Natural killer cell (primary cell): ENCODE measurements around the gene XRCC6. TPM values are rescaled to one million over a fixed set of nuclear protein-coding genes. Genes with fewer than 3 reads are reported as not detected.
"Not testable (repeated sequence)": the region's sequence is repeated elsewhere in the genome, so short reads cannot be mapped to it uniquely, and the experiment has no call there.

ENCODE experiments used
- ATAC-seq, 3 donors: fragments of 150-1000 bp in 2 of 3; fragments of 200-7000 bp in 1 of 3; cut with Tn5 transposase; 1 replicate in 1 of 3; 2 replicates in 2 of 3; pipeline ENCODE4 v1.10.0; 2021; ENCODE audit warnings: mild to moderate bottlenecking in 2 of 3, moderate library complexity in 2 of 3
- DNase-seq, 2 donors: peaks; one replicate each; pipeline versions ENCODE4 v3.0.0 to v3.0.0-alpha.2; 2013 to 2021; ENCODE audit warnings: mixed read lengths in 1 of 2
- H3K27ac ChIP-seq: one replicate; pipeline ENCODE4 v1.5.1; 2013; ENCODE audit warnings: mild to moderate bottlenecking, low read length
- H3K27me3 ChIP-seq: one replicate; pipeline ENCODE4 v1.6.1; 2013; ENCODE audit warnings: low read length; ENCODE audit not compliant: control insufficient read depth, insufficient read depth
- H3K36me3 ChIP-seq: one replicate; pipeline ENCODE4 v1.6.1; 2013; ENCODE audit warnings: low read length; ENCODE audit not compliant: control insufficient read depth, insufficient read depth
- H3K4me1 ChIP-seq: one replicate; pipeline ENCODE4 v1.6.1; 2013; ENCODE audit warnings: low read length; ENCODE audit not compliant: control insufficient read depth, insufficient read depth
- H3K4me3 ChIP-seq: one replicate; pipeline ENCODE4 v1.5.1; 2013; ENCODE audit warnings: low read length
- H3K9me3 ChIP-seq: one replicate; pipeline ENCODE4 v1.6.1; 2013; ENCODE audit warnings: low read length; ENCODE audit not compliant: control insufficient read depth, insufficient read depth
- H3K27ac Mint-ChIP-seq, 2 donors: one replicate each; pipeline ENCODE4 v1.8.0; 2022; ENCODE audit warnings: mild to moderate bottlenecking in 2 of 2, mixed read lengths in 2 of 2, moderate library complexity in 1 of 2
- H3K27me3 Mint-ChIP-seq, 2 donors: one replicate each; pipeline ENCODE4 v1.8.0; 2022; ENCODE audit warnings: low read depth in 2 of 2, mixed read lengths in 2 of 2
- H3K36me3 Mint-ChIP-seq: one replicate; pipeline ENCODE4 v1.8.0; 2022; ENCODE audit warnings: mixed read lengths
- H3K4me1 Mint-ChIP-seq, 2 donors: one replicate each; pipeline ENCODE4 v1.8.0; 2022; ENCODE audit warnings: mixed read lengths in 2 of 2
- H3K4me3 Mint-ChIP-seq: one replicate; pipeline ENCODE4 v1.8.0; 2022; ENCODE audit warnings: mild to moderate bottlenecking, moderate library complexity, mixed read lengths
- H3K9me3 Mint-ChIP-seq, 2 donors: one replicate each; pipeline ENCODE4 v1.8.0; 2022; ENCODE audit warnings: mixed read lengths in 2 of 2
- WGBS: methylation state at CpG from one replicate; pipeline ENCODE4 v1.1.7; 2013; ENCODE audit warnings: missing lambda C conversion rate; ENCODE audit not compliant: insufficient coverage; 5-methylcytosine and 5-hydroxymethylcytosine counted together
- intact Hi-C: fragments of 100-400 bp; cut with micrococcal nuclease; formaldehyde crosslinking; loops from one replicate; pipeline ENCODE4 v1.14.2; 2022
- total RNA-seq, 4 donors: library from RNA; stranded (reverse); fragments of 120-200 nt in 1 of 4; gene quantifications; one replicate each; pipeline versions ENCODE4 v1.2.3 to v1.2.4, GENCODE V29; 2013 to 2022
- TF ChIP-seq, protein P1 (sequence below): fragments of 200-600 bp; IDR thresholded peaks from one replicate; pipeline ENCODE4 v1.8.0; 2022; ENCODE audit warnings: antibody characterized with exemption

The XRCC6 gene
- total RNA-seq, 3 donors from 2014 or later (not counting 1 experiment from before 2014, with no cell fraction given) = 134 to 142 (median 140) TPM

DNA sequence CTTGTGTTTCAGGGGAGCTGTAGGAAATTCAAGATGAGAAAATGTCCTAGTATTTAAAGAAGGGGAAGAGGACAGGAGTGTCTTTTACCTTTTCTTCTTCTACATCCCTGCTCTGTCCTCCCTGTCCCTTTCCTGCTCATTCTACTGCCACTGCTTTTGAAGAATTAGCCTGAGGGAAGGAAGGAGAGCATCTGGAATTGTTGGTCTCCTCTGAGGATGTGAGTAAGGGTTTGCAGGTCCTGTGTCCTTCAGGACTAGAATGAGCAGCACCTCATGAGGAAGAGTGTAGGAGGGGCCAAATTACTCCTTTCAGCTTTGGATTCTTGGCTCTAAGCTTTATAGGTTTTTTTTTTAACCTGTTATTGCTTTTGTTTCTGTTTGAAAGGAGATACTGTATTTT is 43.4 kb downstream of the XRCC6 start:
- Mint-ChIP-seq H3K27ac (peak overlapping the region; percentile 38 to 67), H3K9me3 (no peaks in the 10 kb centered on the region), H3K27me3 (no peaks in the 10 kb centered on the region), H3K36me3 (peaks cover 9% of the 10 kb centered on the region), H3K4me3 (no peak overlapping the region), H3K4me1 (peaks cover 10 to 11% of the 10 kb centered on the region in 2 donors)
- no peaks in the 10 kb centered on the region for H3K27me3 ChIP-seq
- TF ChIP-seq, protein P1, sequence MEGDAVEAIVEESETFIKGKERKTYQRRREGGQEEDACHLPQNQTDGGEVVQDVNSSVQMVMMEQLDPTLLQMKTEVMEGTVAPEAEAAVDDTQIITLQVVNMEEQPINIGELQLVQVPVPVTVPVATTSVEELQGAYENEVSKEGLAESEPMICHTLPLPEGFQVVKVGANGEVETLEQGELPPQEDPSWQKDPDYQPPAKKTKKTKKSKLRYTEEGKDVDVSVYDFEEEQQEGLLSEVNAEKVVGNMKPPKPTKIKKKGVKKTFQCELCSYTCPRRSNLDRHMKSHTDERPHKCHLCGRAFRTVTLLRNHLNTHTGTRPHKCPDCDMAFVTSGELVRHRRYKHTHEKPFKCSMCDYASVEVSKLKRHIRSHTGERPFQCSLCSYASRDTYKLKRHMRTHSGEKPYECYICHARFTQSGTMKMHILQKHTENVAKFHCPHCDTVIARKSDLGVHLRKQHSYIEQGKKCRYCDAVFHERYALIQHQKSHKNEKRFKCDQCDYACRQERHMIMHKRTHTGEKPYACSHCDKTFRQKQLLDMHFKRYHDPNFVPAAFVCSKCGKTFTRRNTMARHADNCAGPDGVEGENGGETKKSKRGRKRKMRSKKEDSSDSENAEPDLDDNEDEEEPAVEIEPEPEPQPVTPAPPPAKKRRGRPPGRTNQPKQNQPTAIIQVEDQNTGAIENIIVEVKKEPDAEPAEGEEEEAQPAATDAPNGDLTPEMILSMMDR = no peak
- peaks cover 14% of the 10 kb centered on the region for H3K4me1 ChIP-seq
- no peak overlapping the region for H3K27ac ChIP-seq
- peaks cover 52% of the 10 kb centered on the region for H3K36me3 ChIP-seq
- intact Hi-C loops = no loop called here
- H3K9me3 ChIP-seq = no peaks in the 10 kb centered on the region
- ATAC-seq = no peak
- no peak for DNase-seq
- no peak overlapping the region for H3K4me3 ChIP-seq

DNA sequence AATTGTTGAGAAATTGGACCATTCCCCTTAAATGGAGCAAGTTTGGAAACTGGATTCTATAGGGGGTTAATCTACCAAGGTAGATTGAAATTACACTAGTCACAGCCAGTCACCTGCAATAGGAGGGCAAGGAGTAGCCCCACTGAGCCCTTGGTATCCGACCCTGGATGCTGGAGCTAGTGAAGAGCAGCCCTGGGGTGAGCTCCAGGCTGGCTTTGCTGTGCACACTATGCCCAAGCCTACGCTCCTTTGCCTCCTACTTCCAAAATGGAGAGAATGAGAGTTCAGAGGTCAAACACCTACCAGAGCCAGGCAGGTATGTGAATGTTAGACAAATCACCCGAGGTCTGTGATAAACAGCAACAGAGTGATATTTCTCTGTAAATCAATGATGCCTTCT is 43.9 kb downstream of the XRCC6 start:
- TF ChIP-seq, protein P1 = no peak
- Mint-ChIP-seq H3K36me3 (peaks cover 9% of the 10 kb centered on the region), H3K4me3 (no peak overlapping the region), H3K27ac (peak overlapping the region in 1 of 2 donors; percentile 38), H3K27me3 (no peaks in the 10 kb centered on the region), H3K9me3 (no peaks in the 10 kb centered on the region), H3K4me1 (peaks cover 10 to 11% of the 10 kb centered on the region in 2 donors)
- Histone ChIP-seq H3K27ac (no peak overlapping the region), H3K4me3 (no peak overlapping the region), H3K36me3 (peaks cover 47% of the 10 kb centered on the region), H3K27me3 (no peaks in the 10 kb centered on the region), H3K9me3 (no peaks in the 10 kb centered on the region), H3K4me1 (peaks cover 14% of the 10 kb centered on the region)
- no peak for ATAC-seq
- no peak for DNase-seq
- intact Hi-C loops = no loop called here
- WGBS = 93% methylated on average over 3 of the region's 3 CpGs

DNA sequence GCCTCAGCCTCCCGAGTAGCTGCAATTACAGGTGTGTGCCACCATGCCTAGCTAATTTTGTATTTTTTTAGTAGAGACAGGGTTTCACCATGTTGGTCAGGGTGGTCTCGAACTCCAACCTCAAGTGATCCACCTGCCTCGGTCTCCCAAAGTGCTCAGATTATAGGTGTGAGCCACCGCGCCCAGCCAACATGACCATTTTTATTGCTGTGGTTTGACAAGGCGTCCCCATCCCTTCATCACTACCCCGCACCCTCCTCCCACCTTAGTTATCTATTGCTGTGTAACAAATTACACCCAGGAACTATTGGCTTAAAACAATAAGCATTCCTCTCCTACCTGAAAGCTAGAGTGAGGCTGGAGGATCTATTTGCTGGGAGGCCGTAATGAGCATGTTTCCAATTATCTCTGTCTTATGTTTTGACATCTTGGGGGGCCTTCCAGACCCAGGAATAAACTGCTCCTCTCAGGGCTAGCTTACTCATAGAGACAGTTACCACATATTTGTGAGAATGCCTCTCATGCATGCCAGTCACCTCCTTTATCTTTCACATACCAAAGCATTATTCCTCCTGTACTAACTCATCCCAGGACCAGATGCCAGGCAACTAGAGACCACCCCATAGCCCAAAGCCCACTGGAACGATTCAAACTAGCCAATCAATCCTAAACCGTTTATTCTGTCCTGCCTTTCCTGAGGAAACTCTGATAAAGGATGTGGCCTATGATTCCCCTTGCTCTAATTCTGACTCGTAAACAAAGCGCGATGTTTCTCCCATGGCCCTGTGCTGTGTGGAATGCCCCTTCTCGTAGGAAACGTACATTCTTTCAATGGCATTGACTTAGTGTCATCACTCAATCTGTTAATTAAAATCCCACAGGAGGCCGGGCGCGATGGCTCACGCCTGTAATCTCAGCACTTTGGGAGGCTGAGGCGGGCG is 48.1 kb downstream of the XRCC6 start:
- Mint-ChIP-seq H3K27me3 (no peaks in the 10 kb centered on the region), H3K36me3 (peaks cover 3% of the 10 kb centered on the region), H3K9me3 (no peaks in the 10 kb centered on the region), H3K4me3 (no peak overlapping the region), H3K4me1 (peaks cover 13 to 14% of the 10 kb centered on the region in 2 donors), H3K27ac (peak overlapping the region in 1 of 2 donors; percentile 11)
- peaks cover 16% of the 10 kb centered on the region for H3K36me3 ChIP-seq
- H3K9me3 ChIP-seq = no peaks in the 10 kb centered on the region
- no peak overlapping the region for H3K27ac ChIP-seq
- H3K4me3 ChIP-seq = no peak overlapping the region
- ATAC-seq = no peak
- 90% methylated on average over 21 of the region's 21 CpGs for WGBS
- H3K4me1 ChIP-seq = peaks cover 14% of the 10 kb centered on the region
- no peak for DNase-seq
- intact Hi-C loops = no loop called here
- H3K27me3 ChIP-seq = no peaks in the 10 kb centered on the region
- TF ChIP-seq, protein P1 = no peak

DNA sequence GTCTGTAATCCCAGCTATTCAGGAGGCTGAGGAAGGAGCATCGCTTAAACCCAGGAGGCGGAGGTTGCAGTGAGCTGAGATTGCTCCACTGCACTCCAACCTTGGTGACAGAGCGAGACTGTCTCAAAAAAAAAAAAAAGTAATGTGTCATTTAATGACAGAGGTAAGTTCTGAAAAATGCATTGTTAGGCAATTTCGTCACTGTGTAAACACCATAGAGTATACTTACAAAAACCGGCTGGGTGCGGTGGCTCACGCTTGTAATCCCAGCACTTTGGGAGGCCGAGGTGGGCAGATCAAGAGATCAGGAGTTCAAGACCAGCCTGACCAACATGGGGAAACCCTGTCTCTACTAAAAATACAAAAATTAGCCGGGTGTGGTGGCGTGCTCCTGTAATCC is 51.0 kb downstream of the XRCC6 start:
- H3K27ac ChIP-seq, H3K9me3 ChIP-seq, H3K9me3 Mint-ChIP-seq, ATAC-seq, H3K4me3 ChIP-seq, intact Hi-C loops, H3K27me3 ChIP-seq, DNase-seq, H3K4me3 Mint-ChIP-seq, H3K27me3 Mint-ChIP-seq, H3K36me3 Mint-ChIP-seq, H3K27ac Mint-ChIP-seq, H3K4me1 ChIP-seq: not testable (repeated sequence)
- WGBS = 95% methylated on average over 10 of the region's 10 CpGs
- peaks cover 20% of the 10 kb centered on the region for H3K36me3 ChIP-seq
- peaks cover 10 to 15% of the 10 kb centered on the region in 2 donors for H3K4me1 Mint-ChIP-seq
